Measurements from ENCODE around the gene BCL7A.

BCL7A gene

GRCh38 chr12:122076743-122077495 is 55.2 kb downstream of the BCL7A start:
- Histone ChIP-seq H3K27me3 (no peaks in the 10 kb centered on the region), H3K4me1 (peaks cover 13% of the 10 kb centered on the region; the same call in 1 of the 2 replicates), H3K36me3 (no peaks in the 10 kb centered on the region; the same call in 1 of the 2 replicates), H3K9me3 (no peaks in the 10 kb centered on the region), H3K4me3 (ENCODE audit: low read depth, low read length) (no peak overlapping the region)
- no peak for DNase-seq
- TF ChIP-seq CTCF (IDR thresholded peaks at IDR 0.05; ENCODE audit: low read depth, low read length) = no peak

GRCh38 chr12:122078141-122079032 is 56.7 kb downstream of the BCL7A start, which contains the start of gene MLXIP:
Gene MLXIP (plus strand): TSS chr12:122078756. CDS start chr12:122078854, 98 bp downstream.
- Histone ChIP-seq H3K36me3 (no peaks in the 10 kb centered on the region; the same call in 1 of the 2 replicates), H3K4me1 (peaks cover 9% of the 10 kb centered on the region; the same call in 1 of the 2 replicates), H3K27me3 (no peaks in the 10 kb centered on the region), H3K4me3 (ENCODE audit: low read depth, low read length) (peak within 1 kb of the TSS; percentile 90), H3K9me3 (no peaks in the 10 kb centered on the region)
- peak; percentile 95 for DNase-seq
- no peak for TF ChIP-seq CTCF (IDR thresholded peaks at IDR 0.05; ENCODE audit: low read depth, low read length)

- no peak for DNase-seq
- TF ChIP-seq CTCF (IDR thresholded peaks at IDR 0.05; ENCODE audit: low read depth, low read length) = no peak
- Histone ChIP-seq H3K4me1 (peaks cover 6% of the 10 kb centered on the region; the same call in 1 of the 2 replicates), H3K36me3 (peaks cover 7% of the 10 kb centered on the region), H3K9me3 (no peaks in the 10 kb centered on the region), H3K4me3 (ENCODE audit: low read depth, low read length) (peak overlapping the region; percentile 90), H3K27me3 (no peaks in the 10 kb centered on the region)
Observed at GRCh38 chr12:122079033-122079531, 57.4 kb downstream of the BCL7A start.

- no peak for TF ChIP-seq CTCF (IDR thresholded peaks at IDR 0.05; ENCODE audit: low read depth, low read length)
- H3K36me3 ChIP-seq = peaks cover 12% of the 10 kb centered on the region
- H3K4me3 ChIP-seq (ENCODE audit: low read depth, low read length) = peak overlapping the region; percentile 90
- no peaks in the 10 kb centered on the region for H3K9me3 ChIP-seq
- no peaks in the 10 kb centered on the region for H3K27me3 ChIP-seq
- no peak for DNase-seq
- peaks cover 3% of the 10 kb centered on the region; the same call in 1 of the 2 replicates for H3K4me1 ChIP-seq
Observed at GRCh38 chr12:122079532-122080081, 57.9 kb downstream of the BCL7A start.

GRCh38 chr12:122080149-122081082 is 58.7 kb downstream of the BCL7A start:
- Histone ChIP-seq H3K4me1 (peaks cover 3% of the 10 kb centered on the region; the same call in 1 of the 2 replicates), H3K9me3 (no peaks in the 10 kb centered on the region), H3K36me3 (peaks cover 20% of the 10 kb centered on the region), H3K4me3 (ENCODE audit: low read depth, low read length) (peak overlapping the region; percentile 90), H3K27me3 (no peaks in the 10 kb centered on the region)
- peak; percentile 66 for DNase-seq
- TF ChIP-seq CTCF (IDR thresholded peaks at IDR 0.05; ENCODE audit: low read depth, low read length) = no peak

All from BE2C (cell line).